ENCODE results near the gene MEFV. TPM values are rescaled to one million over a fixed set of nuclear protein-coding genes. Genes with fewer than 3 reads are reported as not detected.
"Not testable (repeated sequence)": the region's sequence is repeated elsewhere in the genome, so short reads cannot be mapped to it uniquely, and the experiment has no call there.

Gene MEFV
- total RNA-seq, 1 experiment from 2014 or later, result not detected

DNA sequence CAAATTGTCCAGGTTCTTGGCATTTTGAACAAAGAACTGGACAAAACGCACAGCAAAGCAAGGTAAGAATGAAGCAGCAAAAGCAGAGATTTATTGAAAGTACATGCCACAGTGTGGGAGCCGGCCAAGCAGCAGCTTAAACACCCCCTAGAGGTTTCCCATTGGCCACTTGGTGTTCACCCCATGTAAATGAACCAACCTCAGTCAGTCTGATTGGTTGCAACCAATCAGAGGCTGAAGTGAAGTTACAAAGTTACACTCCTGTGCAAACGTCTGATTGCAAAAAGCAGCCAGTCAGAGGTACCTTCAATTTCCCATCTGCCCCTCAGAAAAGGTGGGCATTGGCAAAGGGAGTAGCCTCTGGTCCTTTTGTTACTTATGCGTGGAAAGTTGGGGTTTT lies 18.1 kb upstream of the MEFV start:
- peak; percentile 23 for DNase-seq (ENCODE audit: low read depth, low spot score)
- in situ Hi-C loops (cut with HindIII; ENCODE audit: low pct_unique_long_range_greater_than_20kb, low sequenced_read_pairs), result no loop called here

DNA sequence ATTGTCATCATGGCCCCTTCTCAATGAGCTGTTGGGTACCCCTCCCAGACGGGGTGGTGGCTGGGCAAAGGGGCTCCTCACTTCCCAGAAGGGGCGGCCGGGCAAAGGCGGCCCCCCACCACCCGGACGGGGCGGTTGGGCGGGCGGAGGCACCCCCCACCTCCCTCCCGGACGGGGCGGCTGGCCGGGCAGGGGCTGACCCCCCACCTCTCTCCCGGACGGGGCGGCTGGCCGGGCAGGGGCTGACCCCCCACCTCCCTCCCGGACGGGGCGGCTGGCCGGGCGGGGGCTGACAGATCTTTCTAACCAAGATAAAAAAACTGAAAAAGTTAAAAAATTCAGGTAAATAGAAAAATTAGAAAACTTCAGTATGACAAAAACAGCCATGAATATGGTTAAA lies 14.8 kb upstream of the MEFV start:
- DNase-seq (ENCODE audit: low read depth, low spot score); in situ Hi-C loops (cut with HindIII; ENCODE audit: low pct_unique_long_range_greater_than_20kb, low sequenced_read_pairs): not testable (repeated sequence)

DNA sequence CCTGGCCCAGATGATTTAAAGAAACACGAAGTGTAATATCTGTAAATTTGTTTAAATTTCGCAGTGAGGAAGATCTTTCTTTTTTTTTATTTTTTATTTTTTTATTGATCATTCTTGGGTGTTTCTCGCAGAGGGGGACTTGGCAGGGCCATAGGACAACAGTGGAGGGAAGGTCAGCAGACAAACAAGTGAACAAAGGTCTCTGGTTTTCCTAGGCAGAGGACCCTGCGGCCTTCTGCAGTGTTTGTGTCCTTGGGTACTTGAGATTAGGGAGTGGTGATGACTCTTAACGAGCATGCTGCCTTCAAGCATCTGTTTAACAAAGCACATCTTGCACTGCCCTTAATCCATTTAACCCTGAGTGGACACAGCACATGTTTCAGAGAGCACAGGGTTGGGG lies 14.3 kb upstream of the MEFV start:
- DNase-seq (ENCODE audit: low read depth, low spot score); in situ Hi-C loops (cut with HindIII; ENCODE audit: low pct_unique_long_range_greater_than_20kb, low sequenced_read_pairs): not testable (repeated sequence)

DNA sequence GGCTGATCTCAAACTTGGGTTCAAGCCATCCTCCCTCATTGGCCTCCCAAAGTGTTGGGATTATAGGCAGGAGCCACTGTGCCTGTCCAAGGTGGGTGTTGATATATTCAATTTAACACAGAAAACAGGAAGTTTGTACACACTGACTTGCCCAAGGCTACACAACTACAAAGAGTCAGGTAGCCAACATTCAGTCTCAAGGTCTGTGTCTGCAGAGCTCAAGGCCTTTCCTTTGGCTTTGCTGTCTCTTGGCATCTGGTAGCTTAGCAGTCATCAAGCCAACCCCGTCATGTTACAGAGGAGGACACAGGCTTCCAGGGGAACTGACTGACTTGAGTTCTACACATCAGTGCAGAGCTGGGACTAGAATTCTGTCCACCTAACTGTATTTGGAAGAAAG lies 11.9 kb upstream of the MEFV start:
- in situ Hi-C loops (cut with HindIII; ENCODE audit: low pct_unique_long_range_greater_than_20kb, low sequenced_read_pairs), result no loop called here
- DNase-seq (ENCODE audit: low read depth, low spot score), result no peak

DNA sequence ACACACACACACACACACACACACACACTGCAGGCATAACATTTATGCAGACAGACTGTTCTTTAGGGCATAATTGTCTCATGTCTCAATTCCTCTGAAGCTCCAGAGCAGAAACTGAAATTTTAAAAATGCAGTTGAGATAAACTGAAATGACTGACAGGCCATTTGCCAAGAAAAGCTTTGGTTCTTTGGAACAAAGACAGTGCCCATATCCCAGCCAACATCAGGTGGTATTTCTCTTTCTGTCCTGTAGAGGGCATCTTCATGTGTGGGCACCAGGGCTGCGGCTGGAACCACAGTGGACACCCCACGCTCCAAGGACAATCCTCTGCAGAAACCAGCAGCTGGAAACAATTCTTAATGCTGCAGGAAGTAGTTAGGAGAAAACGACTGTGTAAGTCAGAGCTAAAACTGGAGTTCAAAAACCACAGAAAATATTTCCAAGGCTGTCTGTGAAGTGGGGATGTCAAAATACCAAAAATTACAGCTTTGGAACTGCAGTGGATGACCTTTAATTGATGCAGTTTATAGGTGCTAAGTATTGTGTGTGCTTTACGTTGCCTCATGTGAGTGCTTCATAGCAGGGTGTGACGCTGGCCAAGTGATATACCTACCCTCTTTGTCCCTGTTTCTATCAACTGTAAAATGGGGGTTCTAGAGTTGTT lies 10.6 kb upstream of the MEFV start:
- in situ Hi-C loops (cut with HindIII; ENCODE audit: low pct_unique_long_range_greater_than_20kb, low sequenced_read_pairs), result no loop called here
- peak; percentile 60 for DNase-seq (ENCODE audit: low read depth, low spot score)

DNA sequence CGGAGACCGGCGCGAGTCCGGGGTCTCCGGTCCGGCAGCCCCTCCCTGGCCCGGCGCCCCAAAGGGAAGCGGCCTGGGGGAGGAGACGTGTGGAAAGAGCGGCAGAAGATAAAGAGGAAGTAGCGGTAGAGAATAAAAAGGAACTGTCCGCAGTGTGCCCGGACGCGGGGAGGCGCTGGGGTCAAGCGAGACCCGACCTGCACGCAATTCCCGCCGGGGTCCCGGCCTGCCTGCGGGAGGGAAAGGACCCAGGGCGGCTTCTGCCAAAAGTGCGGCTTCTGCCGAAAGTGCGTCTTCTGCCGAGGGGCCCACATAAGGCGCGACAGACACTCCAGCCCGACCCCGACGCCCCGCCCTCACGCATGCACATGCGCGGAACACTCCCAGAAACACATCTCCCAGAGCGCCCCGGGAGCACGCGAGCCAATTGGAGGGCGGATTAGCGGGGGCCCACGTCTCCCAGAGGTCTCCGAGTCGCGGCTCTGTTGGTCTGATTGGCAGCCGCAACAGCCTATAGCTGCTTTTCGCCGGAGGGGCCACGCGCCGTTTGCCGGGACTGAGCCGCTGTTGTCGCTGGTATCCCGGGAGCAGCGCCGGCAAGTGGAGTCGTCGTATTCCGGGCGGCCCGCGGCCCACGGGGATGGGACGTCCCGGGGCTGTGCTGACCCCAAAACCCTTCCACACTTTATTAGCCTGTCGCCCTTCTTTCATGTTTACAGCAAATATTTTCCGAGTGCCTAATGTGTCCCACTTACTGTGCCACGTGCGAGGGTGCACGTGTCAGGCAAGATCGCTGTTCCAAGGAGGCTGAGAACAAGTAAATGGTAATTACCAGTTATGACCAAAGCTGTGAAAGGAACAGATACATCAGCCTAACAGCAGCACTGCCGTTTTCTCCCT lies 8.0 kb upstream of the MEFV start:
- DNase-seq (ENCODE audit: low read depth, low spot score), result peak; percentile 97
- in situ Hi-C loops (cut with HindIII; ENCODE audit: low pct_unique_long_range_greater_than_20kb, low sequenced_read_pairs), result no loop called here

DNA sequence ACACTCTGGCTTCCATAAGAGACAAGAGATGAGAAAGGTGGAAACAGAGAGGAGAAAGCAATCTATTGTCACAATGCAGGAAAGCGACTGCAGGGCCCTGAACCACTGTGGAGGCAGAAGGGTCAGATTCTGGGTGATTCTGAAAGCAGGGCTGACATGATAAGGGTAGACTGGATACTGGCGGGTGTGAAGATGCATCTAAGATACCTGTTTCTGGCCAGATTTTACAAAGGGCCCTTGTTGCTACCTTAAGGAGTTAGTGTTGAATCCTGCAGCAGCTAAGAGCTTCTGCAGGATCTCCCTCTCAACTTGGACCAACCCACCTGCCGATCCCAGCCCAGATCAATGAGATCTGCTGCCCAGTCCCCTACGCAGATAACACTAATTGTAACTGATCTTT lies 6.1 kb upstream of the MEFV start:
- in situ Hi-C loops (cut with HindIII; ENCODE audit: low pct_unique_long_range_greater_than_20kb, low sequenced_read_pairs), result no loop called here
- DNase-seq (ENCODE audit: low read depth, low spot score), result no peak

DNA sequence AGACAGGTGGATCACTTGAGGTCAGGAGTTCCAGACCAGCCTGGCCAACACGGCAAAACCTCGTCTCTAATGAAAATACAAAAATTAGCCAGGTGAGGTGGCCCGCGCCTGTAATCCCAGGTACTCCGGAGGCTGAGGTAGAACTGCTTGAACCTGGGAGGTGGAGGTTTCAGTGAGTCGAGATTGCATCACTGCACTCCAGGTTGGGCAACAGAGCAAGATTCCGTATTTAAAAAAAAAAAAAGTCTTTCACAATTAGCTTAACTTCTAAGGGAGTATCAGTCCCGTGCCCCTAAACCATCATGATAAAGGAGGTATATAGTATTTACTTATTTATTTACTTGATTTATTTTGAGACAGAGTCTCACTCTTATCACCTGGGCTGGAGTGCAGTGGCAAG lies 3.4 kb upstream of the MEFV start:
- in situ Hi-C loops (cut with HindIII; ENCODE audit: low pct_unique_long_range_greater_than_20kb, low sequenced_read_pairs), result no loop called here
- DNase-seq (ENCODE audit: low read depth, low spot score), result no peak

DNA sequence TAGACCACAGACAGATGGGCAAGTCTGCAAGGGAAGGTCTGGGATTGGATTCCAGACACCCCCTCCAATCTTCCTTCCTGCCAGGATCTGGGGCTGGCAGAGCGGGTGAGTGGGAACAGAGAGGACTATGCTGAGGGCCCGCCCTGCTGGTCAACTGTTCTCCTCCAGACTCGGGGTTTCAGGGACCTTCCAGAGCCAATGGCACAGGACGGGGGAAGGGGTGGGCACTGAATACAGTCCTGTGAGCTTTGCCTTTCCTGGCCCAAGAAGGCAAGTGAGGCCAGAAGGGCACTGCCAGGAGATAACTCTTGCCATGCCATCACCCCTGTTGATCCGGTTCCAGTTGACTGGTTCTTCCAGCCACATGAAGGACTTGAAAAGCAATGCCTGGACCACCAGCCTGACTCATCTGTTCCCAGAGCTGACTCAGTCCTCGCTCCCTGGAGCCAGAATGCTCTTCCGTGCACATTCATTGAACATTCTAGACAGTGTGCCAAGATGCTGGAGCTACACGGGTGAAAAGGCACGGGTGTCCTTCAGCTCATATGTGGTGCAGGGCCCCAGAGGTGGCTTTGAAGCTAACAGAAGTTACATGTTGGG lies 533 bp upstream of the MEFV start:
- no peak for DNase-seq (ENCODE audit: low read depth, low spot score)
- in situ Hi-C loops (cut with HindIII; ENCODE audit: low pct_unique_long_range_greater_than_20kb, low sequenced_read_pairs), result no loop called here

DNA sequence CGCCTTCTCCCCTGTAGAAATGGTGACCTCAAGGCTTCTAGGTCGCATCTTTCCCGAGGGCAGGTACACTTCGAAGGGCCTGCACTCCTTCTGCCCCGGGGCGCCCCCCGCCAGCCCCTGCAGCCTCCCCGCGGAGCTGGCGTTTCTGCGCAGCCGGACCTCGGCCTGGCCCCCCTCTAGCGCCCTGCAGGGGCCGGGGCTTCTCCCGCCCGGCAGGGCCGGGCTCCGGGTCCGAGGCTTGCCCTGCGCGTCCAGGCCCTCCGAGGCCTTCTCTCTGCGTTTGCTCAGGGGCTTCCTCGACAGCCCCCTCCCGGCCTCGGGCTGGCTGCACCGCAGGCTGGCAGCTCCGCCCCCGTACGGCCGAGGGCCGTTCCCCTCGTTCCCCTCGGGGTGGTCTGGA lies 2.1 kb downstream of the MEFV start:
- in situ Hi-C loops (cut with HindIII; ENCODE audit: low pct_unique_long_range_greater_than_20kb, low sequenced_read_pairs), result no loop called here
- DNase-seq (ENCODE audit: low read depth, low spot score), result no peak

DNA sequence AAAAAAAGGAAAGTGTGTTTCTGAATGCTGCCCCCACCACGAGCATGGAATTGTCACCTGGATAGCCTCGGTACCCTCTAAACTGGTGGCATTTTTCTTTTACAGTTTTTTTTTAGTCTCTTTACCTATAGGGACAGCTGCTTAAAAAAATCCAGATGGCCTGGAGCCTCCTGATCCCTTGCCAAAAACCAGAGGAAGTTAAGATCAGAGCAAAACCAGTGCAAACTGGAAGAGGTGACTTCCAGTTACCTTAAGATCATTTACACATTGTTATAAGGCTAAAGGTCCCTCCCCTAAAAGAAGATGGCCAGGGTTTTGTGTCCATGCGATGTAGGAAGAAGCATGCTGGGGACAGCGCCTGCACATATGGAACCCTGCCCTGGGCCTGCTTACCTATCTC lies 3.5 kb downstream of the MEFV start:
- DNase-seq (ENCODE audit: low read depth, low spot score), result no peak
- in situ Hi-C loops (cut with HindIII; ENCODE audit: low pct_unique_long_range_greater_than_20kb, low sequenced_read_pairs), result no loop called here

DNA sequence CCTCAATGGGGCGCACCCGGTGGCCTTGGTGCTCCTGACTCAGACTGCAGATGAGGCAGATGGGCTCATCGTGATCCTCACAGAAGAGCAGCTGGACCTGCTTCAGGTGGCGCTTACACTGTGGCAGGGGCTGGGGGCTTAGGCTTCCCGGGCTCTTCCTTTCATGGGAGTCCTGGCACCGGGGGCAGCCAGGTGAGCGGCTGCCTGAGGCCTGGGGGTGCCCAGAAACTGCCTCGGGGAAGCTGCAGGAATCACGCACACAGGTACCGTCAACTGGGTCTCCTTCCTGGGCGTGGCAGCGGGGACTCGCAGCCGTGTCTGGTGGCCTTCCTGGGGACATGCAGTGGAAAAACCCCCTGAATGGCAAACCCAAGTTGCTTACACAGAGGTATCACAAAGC lies 7.0 kb downstream of the MEFV start:
- DNase-seq (ENCODE audit: low read depth, low spot score), result no peak
- in situ Hi-C loops (cut with HindIII; ENCODE audit: low pct_unique_long_range_greater_than_20kb, low sequenced_read_pairs), result no loop called here

DNA sequence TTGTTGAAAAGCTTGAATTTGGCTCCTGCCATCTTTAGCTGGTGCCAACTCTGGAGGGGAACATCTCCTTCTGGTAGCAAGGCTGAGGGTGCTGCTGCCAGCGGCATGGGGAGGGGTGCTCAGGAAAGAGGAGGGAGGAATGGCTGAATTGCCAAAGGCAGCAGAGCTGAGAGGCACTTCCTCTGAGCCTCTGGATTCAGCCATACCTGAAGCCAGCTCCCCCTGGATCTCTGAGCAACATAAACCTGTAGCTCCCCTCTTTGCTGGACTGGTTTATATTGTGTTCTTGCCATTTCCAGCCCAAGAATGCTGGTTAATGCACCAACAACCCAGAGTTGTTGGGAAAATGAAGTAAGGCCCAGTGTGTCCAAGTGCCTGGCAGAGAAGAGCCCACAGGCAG lies 7.4 kb downstream of the MEFV start:
- in situ Hi-C loops (cut with HindIII; ENCODE audit: low pct_unique_long_range_greater_than_20kb, low sequenced_read_pairs), result no loop called here
- DNase-seq (ENCODE audit: low read depth, low spot score), result no peak

DNA sequence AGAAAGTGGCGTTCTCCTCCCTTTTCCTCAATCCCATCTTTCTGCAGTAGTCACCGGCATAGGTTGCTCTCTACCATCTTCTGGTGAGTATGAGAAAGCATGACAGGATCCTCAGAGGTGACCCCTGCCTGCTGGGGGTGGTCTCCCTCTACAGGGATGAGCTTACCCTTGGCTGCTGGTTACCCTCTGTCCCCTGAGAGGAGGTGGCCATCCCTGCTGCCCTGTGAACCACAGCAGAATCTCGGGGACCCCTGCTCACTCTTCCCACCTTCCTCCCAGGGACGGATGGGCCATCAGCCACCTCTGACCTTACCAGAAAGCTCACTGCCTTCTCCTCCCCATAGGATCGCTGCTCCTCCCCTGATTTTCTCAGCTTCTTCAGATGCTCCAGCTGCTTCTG lies 7.8 kb downstream of the MEFV start:
- no peak for DNase-seq (ENCODE audit: low read depth, low spot score)
- in situ Hi-C loops (cut with HindIII; ENCODE audit: low pct_unique_long_range_greater_than_20kb, low sequenced_read_pairs), result no loop called here

DNA sequence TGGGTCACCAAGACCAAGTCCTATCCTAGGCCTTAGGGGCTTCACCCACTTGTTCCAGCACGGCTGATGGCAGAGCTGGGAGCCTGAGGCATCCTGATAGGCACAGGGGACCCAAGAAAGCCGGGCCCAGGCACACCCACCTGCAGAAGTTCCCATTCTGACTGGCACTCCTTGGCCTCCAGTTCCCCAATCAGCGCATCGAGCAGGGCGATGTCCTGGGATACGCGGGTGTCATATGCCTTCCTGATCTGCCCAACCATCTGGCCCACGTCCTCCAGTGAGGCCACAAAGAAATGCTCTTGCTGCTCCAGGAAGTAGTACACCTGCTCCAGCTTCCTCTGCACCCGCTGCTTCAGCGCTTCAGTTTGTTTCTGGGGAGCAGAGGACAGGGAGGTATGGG lies 9.6 kb downstream of the MEFV start:
- DNase-seq (ENCODE audit: low read depth, low spot score), result no peak
- in situ Hi-C loops (cut with HindIII; ENCODE audit: low pct_unique_long_range_greater_than_20kb, low sequenced_read_pairs), result no loop called here

DNA sequence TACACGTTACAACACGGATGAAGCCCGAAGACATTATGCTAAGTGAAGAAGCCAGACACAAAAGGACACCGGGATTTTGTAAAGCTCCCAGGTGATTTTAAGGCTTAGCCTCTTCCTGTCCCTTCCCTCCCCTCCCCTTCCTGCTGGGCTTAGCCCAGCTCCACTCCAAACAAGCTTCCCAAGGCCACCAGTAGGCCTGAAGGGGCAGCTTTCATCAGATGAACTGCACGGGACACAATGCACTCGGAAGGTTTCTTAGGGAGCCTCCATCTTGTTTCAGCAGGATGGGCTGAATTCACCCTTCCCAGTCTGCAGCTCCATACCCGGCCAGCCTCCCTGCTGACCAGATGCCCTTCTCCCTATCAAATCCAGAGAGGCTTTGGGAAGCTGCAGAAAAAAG lies 10.4 kb downstream of the MEFV start:
- in situ Hi-C loops (cut with HindIII; ENCODE audit: low pct_unique_long_range_greater_than_20kb, low sequenced_read_pairs), result no loop called here
- no peak for DNase-seq (ENCODE audit: low read depth, low spot score)

DNA sequence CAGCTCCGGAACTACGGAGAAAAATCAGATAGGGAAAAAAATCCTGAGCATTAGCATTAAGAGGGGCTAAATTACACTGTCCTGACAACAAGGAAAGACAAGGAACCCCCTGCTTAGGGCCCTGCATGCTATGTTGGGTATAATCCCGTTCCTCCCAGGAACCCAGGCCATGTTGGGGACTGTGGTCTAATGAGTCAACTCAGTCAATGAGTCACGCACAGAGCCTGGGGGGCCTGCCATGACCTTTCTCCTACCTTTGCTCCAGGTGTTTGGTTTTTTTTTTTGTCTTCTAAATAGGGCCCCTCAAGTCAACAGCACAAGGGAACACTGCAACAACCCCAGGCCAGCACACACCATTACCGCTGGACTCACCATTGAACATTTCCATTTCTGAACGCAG lies 12.6 kb downstream of the MEFV start:
- no peak for DNase-seq (ENCODE audit: low read depth, low spot score)
- in situ Hi-C loops (cut with HindIII; ENCODE audit: low pct_unique_long_range_greater_than_20kb, low sequenced_read_pairs), result no loop called here

DNA sequence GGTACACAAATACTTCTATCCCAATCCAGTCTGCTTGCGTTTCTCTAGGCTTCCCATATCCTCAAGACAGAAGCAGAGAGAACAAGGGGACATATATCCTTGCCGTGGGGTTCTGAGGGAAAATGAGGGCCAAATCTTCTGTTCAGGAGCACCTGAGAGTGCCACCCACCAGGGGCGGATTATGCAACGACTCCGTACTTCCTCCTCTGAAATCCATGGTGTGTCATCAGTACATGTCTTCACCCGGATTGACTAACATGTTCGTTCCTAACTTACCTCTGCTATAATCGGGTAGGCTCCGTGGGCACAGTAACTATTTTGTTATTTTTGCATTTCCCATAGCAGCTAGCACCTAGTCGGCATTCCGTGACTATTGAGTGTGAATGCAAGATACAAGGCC lies 13.7 kb downstream of the MEFV start:
- in situ Hi-C loops (cut with HindIII; ENCODE audit: low pct_unique_long_range_greater_than_20kb, low sequenced_read_pairs), result no loop called here
- no peak for DNase-seq (ENCODE audit: low read depth, low spot score)

DNA sequence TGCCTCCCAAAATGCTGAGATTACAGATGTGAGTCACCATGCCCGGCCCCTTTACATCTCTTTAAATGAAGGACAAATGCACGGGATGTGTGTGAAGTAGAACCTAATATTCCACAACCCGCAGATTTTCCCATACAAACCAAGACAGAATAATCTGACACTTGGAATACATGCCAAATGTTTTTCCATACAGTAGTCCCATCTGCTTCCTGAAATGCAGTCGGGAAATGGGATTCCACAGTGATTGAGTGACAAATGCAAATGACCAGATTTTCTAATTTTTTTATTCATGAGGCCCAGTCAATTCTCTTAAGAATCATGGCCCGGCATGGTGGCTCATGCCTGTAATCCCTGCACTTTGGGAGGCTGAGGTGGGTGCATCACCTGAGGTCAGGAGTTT lies 14.7 kb downstream of the MEFV start:
- in situ Hi-C loops (cut with HindIII; ENCODE audit: low pct_unique_long_range_greater_than_20kb, low sequenced_read_pairs), result no loop called here

More for the DNA sequence above, 14.7 kb downstream of the MEFV start:
- DNase-seq (ENCODE audit: low read depth, low spot score), result no peak

All from SK-MEL-5 (cell line).